AG20443 (cell line): ENCODE results near the gene MUC16.

Experiments
- DNase-seq: peaks from one replicate; pipeline ENCODE4 v3.0.0; 2012; ENCODE audit warnings: low spot score, mixed read lengths

MUC16 gene

GRCh38 chr19:9009431-9009830 lies 778 bp downstream of the MUC16 start:
- DNase-seq: no peak

- DNase-seq: no peak
Observed at GRCh38 chr19:9008667-9009066, 1.5 kb downstream of the MUC16 start.

- no peak for DNase-seq
Observed at GRCh38 chr19:9000933-9001332, 9.3 kb downstream of the MUC16 start.

DNA sequence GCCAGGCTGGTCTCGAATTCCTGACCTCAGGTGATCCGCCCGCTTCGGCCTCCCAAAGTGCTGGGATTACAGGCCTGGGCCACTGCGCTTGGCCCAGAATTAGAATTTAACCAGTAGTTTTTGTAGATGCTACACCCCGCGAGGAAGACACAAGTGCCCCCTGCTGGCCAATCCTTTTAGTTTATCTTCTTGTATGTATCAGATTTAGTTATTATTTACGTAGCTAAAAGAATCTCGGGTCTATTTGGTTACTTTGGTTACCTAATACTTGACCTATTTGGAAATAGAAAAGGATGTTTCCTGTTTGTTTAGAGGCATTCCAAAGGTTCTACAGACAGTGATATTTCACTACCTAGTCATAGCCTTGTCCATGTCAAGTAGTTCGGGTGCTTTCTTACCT lies 22.0 kb downstream of the MUC16 start:
- no peak for DNase-seq

- no peak for DNase-seq
Observed at GRCh38 chr19:8986296-8986695, 23.9 kb downstream of the MUC16 start.

- DNase-seq: no peak
Observed at GRCh38 chr19:8973501-8974091, 36.6 kb downstream of the MUC16 start.

GRCh38 chr19:8965887-8966286 lies 44.3 kb downstream of the MUC16 start:
- no peak for DNase-seq
